B cell (primary cell): ENCODE measurements around the gene SRSF2.

Experiments used
- CTCF ChIP-seq: fragments of 200-600 bp; IDR thresholded peaks from one replicate; pipeline ENCODE4 v1.8.0; 2022; ENCODE audit warnings: antibody characterized with exemption, mild to moderate bottlenecking
- EZH2 ChIP-seq: IDR thresholded peaks from 2 replicates; pipeline ENCODE4 v1.6.1; 2012; ENCODE audit warnings: borderline replicate concordance, low read depth, mild to moderate bottlenecking, moderate library complexity, low read length; ENCODE audit not compliant: insufficient read depth, poor library complexity, severe bottlenecking

- TF ChIP-seq CTCF (no peak), EZH2 (no peak)
Observed at GRCh38 chr17:76689859-76690258, 47.3 kb downstream of the SRSF2 start.
